Right ventricle myocardium superior (tissue), 1 donor: ENCODE results near the gene AKT3. TPM values are rescaled to one million over a fixed set of nuclear protein-coding genes. Genes with fewer than 3 reads are reported as not detected.

Experiments
- ATAC-seq: fragments of 200-7000 bp; cut with Tn5 transposase; one replicate; pipeline ENCODE4 v1.9.1; 2020; ENCODE audit warnings: mild to moderate bottlenecking; ENCODE audit not compliant: poor library complexity
- DNase-seq: peaks from one replicate; pipeline ENCODE4 v3.0.0-alpha.2; 2020
- intact Hi-C: fragments of 100-400 bp; cut with DNase I; formaldehyde crosslinking; loops from one replicate; pipeline ENCODE4 v1.11.2; 2022
- total RNA-seq: library from RNA; stranded (reverse); fragmentation: NEBNext Ultra II Directional; extraction: Animal tissue kit (Norgen Biotek cat#: 25700); gene quantifications from one replicate; pipeline ENCODE4 v1.2.1, GENCODE V29; 2021
- donor health status: DM: no; HTN: yes; CAD: no; lungs with severe emphysema.

AKT3 gene
- total RNA-seq, 1 donor from 2014 or later: 20.6 TPM

GRCh38 chr1:243471026-243471685 is 378.9 kb downstream of the AKT3 start:
- DNase-seq (peak; percentile 49), ATAC-seq (peak; percentile 59)
- intact Hi-C loops: no loop called here

GRCh38 chr1:243470502-243470901 is 379.5 kb downstream of the AKT3 start:
- no peak for DNase-seq
- intact Hi-C loops: no loop called here
- ATAC-seq: no peak

GRCh38 chr1:243469497-243469896 is 380.5 kb downstream of the AKT3 start:
- intact Hi-C loops: no loop called here
- ATAC-seq (no peak), DNase-seq (no peak)

DNA sequence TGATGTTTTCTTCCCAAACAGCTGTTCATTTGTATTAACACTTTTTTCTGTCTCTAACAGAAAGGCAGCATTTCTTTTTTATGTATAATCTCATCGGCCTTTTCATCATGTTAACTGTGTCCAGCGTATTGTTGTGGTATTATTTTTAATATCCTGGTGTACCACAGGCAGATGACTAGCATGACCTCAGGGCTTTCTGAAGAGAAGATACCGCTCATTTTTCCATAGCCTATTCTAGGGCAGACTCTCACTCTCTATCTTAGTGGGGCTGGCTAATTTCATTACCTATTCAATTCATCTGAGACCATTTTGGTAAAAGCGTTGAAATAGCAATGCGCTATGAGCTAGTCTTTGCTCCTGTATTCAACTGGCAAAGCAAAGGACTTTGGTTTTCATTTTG is 384.3 kb downstream of the AKT3 start:
- DNase-seq: no peak
- intact Hi-C loops: no loop called here
- ATAC-seq: no peak

DNA sequence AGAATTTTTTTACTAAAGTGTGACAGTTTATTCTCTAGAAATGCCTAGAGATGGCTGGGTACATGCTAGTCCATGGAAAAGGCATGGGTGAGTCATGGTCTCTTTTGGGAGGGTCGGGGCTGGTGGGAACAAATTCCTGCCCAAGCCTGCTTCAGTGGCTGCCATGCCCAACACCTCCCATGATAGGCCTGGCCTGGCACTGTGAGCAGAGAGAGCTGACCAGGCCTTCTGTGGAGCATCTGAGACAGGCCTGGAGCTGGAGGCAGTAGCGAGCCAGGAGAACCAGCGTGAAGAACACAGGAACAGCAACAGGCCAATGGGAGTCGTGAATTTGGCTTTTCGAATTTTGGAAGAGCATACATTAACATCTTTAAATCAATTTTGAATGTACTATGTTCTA is 385.0 kb downstream of the AKT3 start:
- DNase-seq (no peak), ATAC-seq (no peak)
- intact Hi-C loops: no loop called here

- intact Hi-C loops: no loop called here
- DNase-seq: no peak
- no peak for ATAC-seq
Measured at GRCh38 chr1:243462929-243463697, 386.9 kb downstream of the AKT3 start.

GRCh38 chr1:243461700-243462099 is 388.3 kb downstream of the AKT3 start:
- ATAC-seq: no peak
- no peak for DNase-seq
- intact Hi-C loops: no loop called here

GRCh38 chr1:243459059-243459458 is 391.0 kb downstream of the AKT3 start:
- intact Hi-C loops: no loop called here
- ATAC-seq: no peak

GRCh38 chr1:243457363-243457982 is 392.6 kb downstream of the AKT3 start:
- intact Hi-C loops: no loop called here
- ATAC-seq (no peak), DNase-seq (no peak)

More at GRCh38 chr1:243459059-243459458, 391.0 kb downstream of the AKT3 start:
- DNase-seq: no peak

DNA sequence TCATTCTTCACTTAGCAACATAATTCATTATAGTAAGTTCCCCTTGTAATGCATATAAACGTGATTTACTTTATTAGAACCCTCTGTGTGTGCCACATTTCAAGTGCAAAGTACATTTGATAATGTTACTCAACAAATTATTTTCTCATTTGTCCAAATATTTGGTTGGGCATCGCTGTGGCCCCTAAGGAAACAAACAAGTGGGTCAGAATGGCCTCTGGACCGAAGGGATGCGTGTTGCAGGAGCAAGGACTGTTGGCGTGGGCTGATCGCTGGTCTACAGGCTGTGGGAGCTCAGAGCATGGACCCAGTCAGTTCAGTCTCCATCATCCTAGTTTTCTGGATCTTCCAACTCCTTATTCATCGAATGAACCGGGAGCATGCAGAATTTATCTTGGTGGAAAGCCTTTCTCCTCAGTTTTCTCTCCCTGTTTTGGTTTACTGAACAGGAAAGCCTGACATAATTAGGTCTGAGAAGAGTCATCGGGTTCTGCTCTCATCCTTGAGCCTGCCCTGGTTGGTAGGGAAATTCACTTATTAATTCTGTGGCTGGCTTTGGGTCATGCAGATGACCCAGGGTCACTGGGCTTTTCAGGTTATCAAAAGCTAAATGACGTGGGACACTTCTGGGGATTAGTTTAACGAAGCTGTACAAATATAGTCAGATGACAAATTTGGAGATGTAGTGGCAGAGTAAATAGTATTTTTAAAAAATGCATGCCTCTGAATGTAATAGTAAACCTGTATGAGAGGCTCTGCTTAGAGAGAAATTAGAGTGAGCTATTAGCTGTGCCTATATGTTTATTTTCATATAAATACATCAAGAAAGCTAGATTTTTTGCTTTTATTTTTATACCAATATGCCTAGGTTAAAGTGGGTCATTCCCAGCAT is 394.0 kb downstream of the AKT3 start:
- ATAC-seq: no peak
- intact Hi-C loops: no loop called here
- no peak for DNase-seq

- ATAC-seq: no peak
- no peak for DNase-seq
- intact Hi-C loops: no loop called here
Measured at GRCh38 chr1:243454328-243454997, 395.6 kb downstream of the AKT3 start.

- ATAC-seq: no peak
- intact Hi-C loops: no loop called here
- no peak for DNase-seq
Measured at GRCh38 chr1:243452092-243452491, 398.0 kb downstream of the AKT3 start.

DNA sequence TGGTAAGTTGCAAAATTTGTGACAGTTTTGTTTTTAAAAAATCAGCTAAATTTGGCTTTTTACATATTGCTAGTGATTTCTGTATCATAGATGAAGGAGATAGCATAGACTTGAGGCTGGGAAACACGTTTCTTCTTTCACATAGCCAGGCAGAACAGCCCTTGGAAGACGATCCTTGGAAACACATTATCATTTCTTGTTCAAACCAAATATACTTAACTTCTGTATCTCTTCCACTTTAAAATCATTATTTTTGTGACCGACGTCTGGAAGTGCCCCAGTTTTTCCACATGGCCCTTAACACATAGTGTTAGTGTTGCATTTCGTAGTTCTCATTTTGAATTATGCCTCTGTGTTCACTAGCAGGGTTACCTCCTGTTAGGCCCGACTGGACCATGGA is 400.7 kb downstream of the AKT3 start:
- ATAC-seq: no peak
- no peak for DNase-seq
- intact Hi-C loops: no loop called here

- DNase-seq (no peak), ATAC-seq (no peak)
- intact Hi-C loops: no loop called here
Measured at GRCh38 chr1:243447844-243448243, 402.2 kb downstream of the AKT3 start.

DNA sequence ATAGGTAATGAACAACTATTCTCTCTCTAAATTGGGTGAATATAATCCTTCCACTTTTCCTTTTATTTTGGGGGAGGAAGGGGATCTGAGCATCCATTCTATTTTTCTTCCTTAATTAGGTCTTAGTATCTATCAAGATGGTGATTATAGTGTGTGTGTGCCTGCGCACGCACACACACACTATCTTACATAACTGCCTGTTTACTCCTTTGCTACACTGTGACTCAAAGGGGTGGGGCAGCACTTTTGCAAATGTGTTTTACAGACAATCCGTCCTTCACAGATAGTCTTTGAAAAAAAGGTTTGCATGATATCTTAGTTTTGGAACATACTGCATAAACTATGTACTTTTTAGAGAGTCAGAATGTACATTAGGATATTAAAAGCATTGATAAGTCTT is 402.7 kb downstream of the AKT3 start:
- intact Hi-C loops: no loop called here
- DNase-seq (peak; percentile 46), ATAC-seq (peak; percentile 74)

DNA sequence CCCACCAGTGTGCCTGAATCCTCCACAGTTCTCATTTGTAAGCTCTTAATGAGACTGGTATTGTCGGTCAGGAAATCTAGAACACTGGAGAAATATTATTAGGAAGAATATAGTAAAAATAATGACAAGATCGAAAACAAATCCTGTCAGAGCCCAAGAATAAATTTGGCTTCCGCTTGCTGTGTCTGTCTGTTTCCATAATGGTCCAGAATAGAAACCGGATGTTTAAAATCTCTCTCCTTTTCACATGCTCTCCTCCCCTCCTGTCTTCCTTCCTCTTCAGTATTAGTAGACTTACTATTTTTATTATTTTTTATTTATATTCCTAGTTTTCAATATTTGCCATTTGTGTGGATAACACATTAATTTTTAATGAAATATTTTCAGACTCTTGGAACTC is 406.5 kb downstream of the AKT3 start:
- intact Hi-C loops: no loop called here
- DNase-seq (no peak), ATAC-seq (no peak)

- intact Hi-C loops: no loop called here
- DNase-seq: no peak
- ATAC-seq: no peak
Measured at GRCh38 chr1:243441601-243442000, 408.4 kb downstream of the AKT3 start.

DNA sequence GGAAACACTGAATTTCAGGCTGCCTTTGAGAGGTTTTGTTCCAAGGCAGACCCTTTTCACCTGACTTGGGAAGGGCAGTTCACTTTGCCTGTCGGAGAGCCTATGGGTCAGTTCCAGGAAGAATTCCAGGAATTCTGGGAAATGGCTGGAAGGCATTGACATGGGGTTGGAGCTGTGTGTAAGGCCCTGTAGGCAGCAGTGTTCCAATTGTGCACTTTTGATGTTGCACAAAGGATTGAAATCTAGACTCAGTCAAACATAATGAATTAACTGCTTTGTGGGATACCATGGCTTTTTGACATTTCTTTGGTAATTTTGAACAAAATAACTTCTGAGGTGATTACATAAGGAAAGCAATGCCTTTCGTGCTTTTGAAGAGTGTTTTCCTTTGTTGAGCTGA is 409.6 kb downstream of the AKT3 start:
- intact Hi-C loops: no loop called here
- DNase-seq: no peak
- no peak for ATAC-seq

- intact Hi-C loops: no loop called here
- DNase-seq (no peak), ATAC-seq (no peak)
Measured at GRCh38 chr1:243438815-243439214, 411.2 kb downstream of the AKT3 start.
